Measurements from ENCODE around the gene CSH2. TPM values are rescaled to one million over a fixed set of nuclear protein-coding genes. Genes with fewer than 3 reads are reported as not detected.

CSH2 gene
- total and polyA plus RNA-seq, 2 of the 13 experiments (the other 11 are each of a cell fraction or from before 2014, with no cell fraction given), result not detected

DNA sequence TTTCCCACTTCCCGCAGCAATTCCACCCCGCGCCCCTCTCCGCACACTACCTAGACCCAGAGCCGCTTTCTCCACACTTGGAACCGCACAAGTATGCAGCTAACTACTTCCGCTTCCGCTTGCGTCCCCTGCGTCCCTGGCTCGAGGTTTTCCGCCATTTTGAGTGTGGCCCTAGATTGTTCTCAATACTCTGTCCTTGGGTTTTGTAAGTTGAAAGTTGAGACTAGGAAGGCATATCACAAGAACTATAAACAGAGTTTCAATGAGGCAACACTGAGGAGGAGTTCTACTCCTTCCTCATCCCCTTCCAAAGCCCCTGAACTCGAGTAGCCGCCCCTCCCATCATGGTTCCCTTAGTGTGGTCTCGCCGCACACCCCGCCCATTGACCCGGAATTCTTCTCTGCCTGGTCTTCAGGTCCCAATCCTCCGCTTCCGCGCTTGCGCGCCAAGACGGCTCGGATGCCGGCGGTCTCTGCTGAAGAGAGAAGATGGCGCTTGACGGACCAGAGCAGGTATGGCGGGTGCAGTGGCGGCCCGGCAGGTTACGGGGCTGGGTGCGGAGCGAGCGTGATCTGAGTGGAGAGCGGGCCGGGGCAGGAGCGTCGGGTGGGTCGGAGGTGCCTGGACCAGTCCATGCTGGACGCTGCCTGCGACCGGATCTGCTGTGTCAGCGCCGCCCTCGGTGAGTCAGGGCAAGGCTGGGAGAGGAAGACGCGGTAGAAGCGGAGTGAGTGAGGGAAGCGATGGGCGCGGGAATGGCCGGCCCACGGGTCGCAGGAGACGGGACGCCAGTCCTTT lies 46.3 kb downstream of the CSH2 start, which contains the start of the genes FTSJ3 and PSMC5 (continued):
- TF ChIP-seq, protein P1, sequence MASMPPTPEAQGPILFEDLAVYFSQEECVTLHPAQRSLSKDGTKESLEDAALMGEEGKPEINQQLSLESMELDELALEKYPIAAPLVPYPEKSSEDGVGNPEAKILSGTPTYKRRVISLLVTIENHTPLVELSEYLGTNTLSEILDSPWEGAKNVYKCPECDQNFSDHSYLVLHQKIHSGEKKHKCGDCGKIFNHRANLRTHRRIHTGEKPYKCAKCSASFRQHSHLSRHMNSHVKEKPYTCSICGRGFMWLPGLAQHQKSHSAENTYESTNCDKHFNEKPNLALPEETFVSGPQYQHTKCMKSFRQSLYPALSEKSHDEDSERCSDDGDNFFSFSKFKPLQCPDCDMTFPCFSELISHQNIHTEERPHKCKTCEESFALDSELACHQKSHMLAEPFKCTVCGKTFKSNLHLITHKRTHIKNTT (CRISPR knock-in tag; IDR thresholded peaks at IDR 0.05), result no peak
- TF ChIP-seq JUND (CRISPR knock-in tag; IDR thresholded peaks at IDR 0.05), result no peak; the same call in 1 of the 2 replicates
- peak; percentile 78 for TF ChIP-seq ZFX (CRISPR knock-in tag; IDR thresholded peaks at IDR 0.05; ENCODE audit: low read depth)
- 0 out of 2 replicates have a peak, but pooled peaks have one; percentile 56 for TF ChIP-seq CENPT (CRISPR knock-in tag; IDR thresholded peaks at IDR 0.05; ENCODE audit: low read depth)
- no peak for TF ChIP-seq ZSCAN12 (CRISPR knock-in tag; IDR thresholded peaks at IDR 0.05)
- TF ChIP-seq HOXD1 (CRISPR knock-in tag; IDR thresholded peaks at IDR 0.05), result peak; percentile 77; the same call in 1 of the 2 replicates
- TF ChIP-seq MAFG (CRISPR knock-in tag; IDR thresholded peaks at IDR 0.05), result peak; percentile 94
- peak; percentile 80; the same call in 1 of the 2 replicates for TF ChIP-seq ZNF670 (CRISPR knock-in tag; IDR thresholded peaks at IDR 0.05; ENCODE audit: borderline replicate concordance)
- peak; percentile 54; the same call in 1 of the 2 replicates for TF ChIP-seq ZNF12 (CRISPR knock-in tag; IDR thresholded peaks at IDR 0.05)
- peak; percentile 87 for TF ChIP-seq POLR2AphosphoS2 (IDR thresholded peaks at IDR 0.05; ENCODE audit: low read depth, low read length)
- TF ChIP-seq MBNL3 (CRISPR knock-in tag; conservative IDR thresholded peaks at IDR 0.05), result no peak
- TF ChIP-seq KDM5A (IDR thresholded peaks at IDR 0.05; ENCODE audit: borderline replicate concordance, low read length), result peak; percentile 95
- peak; percentile 93 for TF ChIP-seq THAP11 (CRISPR knock-in tag; IDR thresholded peaks at IDR 0.05)
- TF ChIP-seq MBD4 (IDR thresholded peaks at IDR 0.05; ENCODE audit: borderline replicate concordance, low read length), result no peak
- peak; percentile 92 for TF ChIP-seq GATAD1 (CRISPR knock-in tag; IDR thresholded peaks at IDR 0.05)
- no peak for TF ChIP-seq ZFP1 (CRISPR knock-in tag; IDR thresholded peaks at IDR 0.05)
- no peak for TF ChIP-seq EZH2 (conservative IDR thresholded peaks at IDR 0.05; ENCODE audit: low read depth, low read length)
